HepG2 (cell line): ENCODE results near the gene ARHGEF12. TPM values are rescaled to one million over a fixed set of nuclear protein-coding genes. Genes with fewer than 3 reads are reported as not detected.

Source experiments
- CBX5 ChIP-seq: sonication (generic); formaldehyde crosslinking; IDR thresholded peaks from 2 replicates; pipeline ENCODE4 v1.4.0; 2020; ENCODE audit warnings: missing genetic modification reagents, borderline replicate concordance
- FOXK1 ChIP-seq: sonication (generic); formaldehyde crosslinking; IDR thresholded peaks from 2 replicates; pipeline ENCODE4 v1.4.0; 2020; ENCODE audit warnings: low read depth, missing genetic modification reagents, borderline replicate concordance
- HNF1B ChIP-seq: sonication (generic); formaldehyde crosslinking; IDR thresholded peaks from 2 replicates; pipeline ENCODE4 v1.5.1; 2020; ENCODE audit warnings: mild to moderate bottlenecking, moderate library complexity, missing genetic modification reagents
- JARID2 ChIP-seq: sonication (generic); formaldehyde crosslinking; IDR thresholded peaks from 2 replicates; pipeline ENCODE4 v1.8.1; 2023; ENCODE audit warnings: missing genetic modification reagents, inconsistent platforms; ENCODE audit not compliant: insufficient replicate concordance
- NKX3-1 ChIP-seq: sonication (generic); formaldehyde crosslinking; IDR thresholded peaks from 2 replicates; pipeline ENCODE4 v1.5.0; 2020; ENCODE audit warnings: missing genetic modification reagents
- NR1H2 ChIP-seq: sonication (generic); formaldehyde crosslinking; IDR thresholded peaks from 2 replicates; pipeline ENCODE4 v1.8.1; 2022; ENCODE audit warnings: low read depth, missing genetic modification reagents, borderline replicate concordance
- ONECUT2 ChIP-seq: sonication (generic); formaldehyde crosslinking; IDR thresholded peaks from 2 replicates; pipeline ENCODE4 v1.4.0; 2020; ENCODE audit warnings: missing genetic modification reagents
- PHF5A ChIP-seq: IDR thresholded peaks from one replicate; pipeline ENCODE4 v1.6.1; 2018; ENCODE audit warnings: low read depth, missing genetic modification reagents; ENCODE audit not compliant: unreplicated experiment
- SPEN ChIP-seq: sonication (generic); formaldehyde crosslinking; IDR thresholded peaks from 2 replicates; pipeline ENCODE4 v1.5.1; 2020; ENCODE audit warnings: low read depth, mild to moderate bottlenecking, missing genetic modification reagents
- ZBTB1 ChIP-seq: sonication (generic); formaldehyde crosslinking; IDR thresholded peaks from 2 replicates; pipeline ENCODE4 v1.4.0; 2020; ENCODE audit warnings: missing genetic modification reagents, borderline replicate concordance
- ZBTB8A ChIP-seq: sonication (generic); formaldehyde crosslinking; IDR thresholded peaks from 2 replicates; pipeline ENCODE4 v1.4.0; 2020; ENCODE audit warnings: mild to moderate bottlenecking, low read depth, missing genetic modification reagents, borderline replicate concordance
- ZNF292 ChIP-seq: sonication (generic); formaldehyde crosslinking; IDR thresholded peaks from 2 replicates; pipeline ENCODE4 v1.8.1; 2022; ENCODE audit warnings: mild to moderate bottlenecking, low read depth, missing genetic modification reagents, borderline replicate concordance
- ZNF841 ChIP-seq: sonication (generic); formaldehyde crosslinking; IDR thresholded peaks from 2 replicates; pipeline ENCODE4 v1.8.1; 2023; ENCODE audit warnings: missing genetic modification reagents, borderline replicate concordance
- ZSCAN9 ChIP-seq: IDR thresholded peaks from 2 replicates; pipeline ENCODE4 v1.6.1; 2016; ENCODE audit warnings: borderline replicate concordance
- polyA plus RNA-seq, 8 experiments: library from polyadenylated mRNA; depleted of rRNA in 3 of 8; stranded (reverse) in 7 of 8; unstranded in 1 of 8; fragments of >200 nt; fragmentation: Illumina TruSeq in 4 of 8; extraction: Trizol in 4 of 8; gene quantifications; 2 replicates each; pipeline versions ENCODE4 v1.2.1 to v1.2.3, GENCODE V29; 2011 to 2016; ENCODE audit warnings: low read depth in 4 of 8, missing spikeins in 1 of 8, mixed read lengths in 1 of 8; ENCODE audit not compliant: insufficient read depth in 1 of 8
- total RNA-seq, 5 experiments: library from RNA; depleted of rRNA; stranded (reverse); fragments of >200 nt; fragmentation: Illumina TruSeq; extraction: Trizol; gene quantifications; 2 replicates each; pipeline ENCODE4 v1.2.3, GENCODE V29; 2016; ENCODE audit warnings: low read depth in 1 of 5
- TF ChIP-seq, protein P1 (sequence below): sonication (generic); formaldehyde crosslinking; IDR thresholded peaks from 2 replicates; pipeline ENCODE4 v1.9.0; 2021; ENCODE audit warnings: missing genetic modification reagents, borderline replicate concordance
- TF ChIP-seq, protein P2 (sequence below): sonication (generic); formaldehyde crosslinking; IDR thresholded peaks from 2 replicates; pipeline ENCODE4 v1.5.1; 2020; ENCODE audit warnings: mild to moderate bottlenecking, missing genetic modification reagents, moderate library complexity
- TF ChIP-seq, protein P3 (sequence below): sonication (generic); formaldehyde crosslinking; IDR thresholded peaks from 2 replicates; pipeline ENCODE4 v1.5.1; 2020; ENCODE audit warnings: mild to moderate bottlenecking, missing genetic modification reagents, borderline replicate concordance
- TF ChIP-seq, protein P4 (sequence below): sonication (generic); formaldehyde crosslinking; conservative IDR thresholded peaks from 2 replicates; pipeline ENCODE4 v1.4.0; 2020; ENCODE audit warnings: missing genetic modification reagents
- TF ChIP-seq, protein P5 (sequence below): sonication (generic); formaldehyde crosslinking; IDR thresholded peaks from 2 replicates; pipeline ENCODE4 v1.8.0; 2022; ENCODE audit warnings: mild to moderate bottlenecking, missing genetic modification reagents; ENCODE audit not compliant: insufficient replicate concordance

Gene ARHGEF12
- total and polyA plus RNA-seq, 2 of the 13 experiments (the other 11 are each of a cell fraction or from before 2014, with no cell fraction given) = 17.9 to 54.4 TPM

DNA sequence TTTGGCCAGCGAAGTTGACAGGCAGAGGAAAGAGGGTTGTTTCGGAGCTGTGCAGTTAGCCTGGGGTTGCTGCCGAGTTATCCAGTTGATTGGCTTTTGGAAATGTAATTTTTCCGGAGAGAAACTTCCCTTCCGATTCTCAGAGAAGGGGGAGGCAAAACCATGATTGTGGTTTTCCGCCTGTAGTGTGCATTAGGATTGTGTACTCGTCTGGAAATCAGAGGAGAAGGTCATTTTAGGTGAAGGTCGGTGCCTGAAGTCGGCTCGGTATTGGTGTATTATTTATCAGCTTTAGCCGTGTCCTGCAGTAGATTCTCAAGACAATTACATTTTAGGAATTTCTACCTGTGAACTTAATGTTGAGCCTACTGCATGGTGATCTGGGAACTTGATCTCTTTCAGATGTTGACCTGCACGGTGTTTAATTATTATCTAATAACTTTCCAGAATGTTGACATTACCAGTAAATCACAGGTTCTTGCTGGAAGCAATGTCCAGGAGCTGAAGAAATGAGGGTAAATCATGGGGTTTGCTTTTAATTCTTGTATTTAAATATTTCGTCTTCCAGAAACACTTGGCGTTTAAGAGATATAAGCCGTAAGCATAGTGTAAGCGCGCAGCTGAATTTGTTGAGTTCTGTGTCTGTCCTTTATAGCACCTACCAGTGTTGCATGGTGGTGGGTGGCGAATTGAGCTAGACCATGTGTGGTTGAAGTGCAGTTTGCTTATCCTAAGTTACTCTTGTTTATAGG is 1.3 kb downstream of the ARHGEF12 start (continued):
- TF ChIP-seq, protein P1, sequence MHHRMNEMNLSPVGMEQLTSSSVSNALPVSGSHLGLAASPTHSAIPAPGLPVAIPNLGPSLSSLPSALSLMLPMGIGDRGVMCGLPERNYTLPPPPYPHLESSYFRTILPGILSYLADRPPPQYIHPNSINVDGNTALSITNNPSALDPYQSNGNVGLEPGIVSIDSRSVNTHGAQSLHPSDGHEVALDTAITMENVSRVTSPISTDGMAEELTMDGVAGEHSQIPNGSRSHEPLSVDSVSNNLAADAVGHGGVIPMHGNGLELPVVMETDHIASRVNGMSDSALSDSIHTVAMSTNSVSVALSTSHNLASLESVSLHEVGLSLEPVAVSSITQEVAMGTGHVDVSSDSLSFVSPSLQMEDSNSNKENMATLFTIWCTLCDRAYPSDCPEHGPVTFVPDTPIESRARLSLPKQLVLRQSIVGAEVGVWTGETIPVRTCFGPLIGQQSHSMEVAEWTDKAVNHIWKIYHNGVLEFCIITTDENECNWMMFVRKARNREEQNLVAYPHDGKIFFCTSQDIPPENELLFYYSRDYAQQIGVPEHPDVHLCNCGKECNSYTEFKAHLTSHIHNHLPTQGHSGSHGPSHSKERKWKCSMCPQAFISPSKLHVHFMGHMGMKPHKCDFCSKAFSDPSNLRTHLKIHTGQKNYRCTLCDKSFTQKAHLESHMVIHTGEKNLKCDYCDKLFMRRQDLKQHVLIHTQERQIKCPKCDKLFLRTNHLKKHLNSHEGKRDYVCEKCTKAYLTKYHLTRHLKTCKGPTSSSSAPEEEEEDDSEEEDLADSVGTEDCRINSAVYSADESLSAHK = no peak
- TF ChIP-seq, protein P2, sequence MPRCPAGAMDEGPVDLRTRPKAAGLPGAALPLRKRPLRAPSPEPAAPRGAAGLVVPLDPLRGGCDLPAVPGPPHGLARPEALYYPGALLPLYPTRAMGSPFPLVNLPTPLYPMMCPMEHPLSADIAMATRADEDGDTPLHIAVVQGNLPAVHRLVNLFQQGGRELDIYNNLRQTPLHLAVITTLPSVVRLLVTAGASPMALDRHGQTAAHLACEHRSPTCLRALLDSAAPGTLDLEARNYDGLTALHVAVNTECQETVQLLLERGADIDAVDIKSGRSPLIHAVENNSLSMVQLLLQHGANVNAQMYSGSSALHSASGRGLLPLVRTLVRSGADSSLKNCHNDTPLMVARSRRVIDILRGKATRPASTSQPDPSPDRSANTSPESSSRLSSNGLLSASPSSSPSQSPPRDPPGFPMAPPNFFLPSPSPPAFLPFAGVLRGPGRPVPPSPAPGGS = no peak
- TF ChIP-seq SPEN (CRISPR knock-in tag) (no peak), ZSCAN9 (CRISPR knock-in tag) (no peak), JARID2 (CRISPR knock-in tag) (no peak), CBX5 (no peak), ZNF841 (CRISPR knock-in tag) (no peak), FOXK1 (no peak), ZNF292 (CRISPR knock-in tag) (no peak), HNF1B (CRISPR knock-in tag) (0 out of 2 replicates have a peak, but pooled peaks have one; percentile 15), NKX3-1 (CRISPR knock-in tag) (no peak), ONECUT2 (no peak), ZBTB1 (CRISPR knock-in tag) (no peak), PHF5A (CRISPR knock-in tag) (no peak), NR1H2 (CRISPR knock-in tag) (no peak), ZBTB8A (CRISPR knock-in tag) (no peak)
- TF ChIP-seq, protein P3, sequence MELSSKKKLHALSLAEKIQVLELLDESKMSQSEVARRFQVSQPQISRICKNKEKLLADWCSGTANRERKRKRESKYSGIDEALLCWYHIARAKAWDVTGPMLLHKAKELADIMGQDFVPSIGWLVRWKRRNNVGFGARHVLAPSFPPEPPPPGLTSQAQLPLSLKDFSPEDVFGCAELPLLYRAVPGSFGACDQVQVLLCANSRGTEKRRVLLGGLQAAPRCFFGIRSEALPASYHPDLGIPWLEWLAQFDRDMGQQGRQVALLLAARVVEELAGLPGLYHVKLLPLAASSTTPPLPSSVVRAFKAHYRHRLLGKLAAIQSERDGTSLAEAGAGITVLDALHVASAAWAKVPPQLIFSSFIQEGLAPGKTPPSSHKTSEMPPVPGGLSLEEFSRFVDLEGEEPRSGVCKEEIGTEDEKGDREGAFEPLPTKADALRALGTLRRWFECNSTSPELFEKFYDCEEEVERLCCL (CRISPR knock-in tag) = no peak
- TF ChIP-seq, protein P4, sequence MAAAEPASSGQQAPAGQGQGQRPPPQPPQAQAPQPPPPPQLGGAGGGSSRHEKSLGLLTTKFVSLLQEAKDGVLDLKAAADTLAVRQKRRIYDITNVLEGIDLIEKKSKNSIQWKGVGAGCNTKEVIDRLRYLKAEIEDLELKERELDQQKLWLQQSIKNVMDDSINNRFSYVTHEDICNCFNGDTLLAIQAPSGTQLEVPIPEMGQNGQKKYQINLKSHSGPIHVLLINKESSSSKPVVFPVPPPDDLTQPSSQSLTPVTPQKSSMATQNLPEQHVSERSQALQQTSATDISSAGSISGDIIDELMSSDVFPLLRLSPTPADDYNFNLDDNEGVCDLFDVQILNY (CRISPR knock-in tag) = no peak
- TF ChIP-seq, protein P5, sequence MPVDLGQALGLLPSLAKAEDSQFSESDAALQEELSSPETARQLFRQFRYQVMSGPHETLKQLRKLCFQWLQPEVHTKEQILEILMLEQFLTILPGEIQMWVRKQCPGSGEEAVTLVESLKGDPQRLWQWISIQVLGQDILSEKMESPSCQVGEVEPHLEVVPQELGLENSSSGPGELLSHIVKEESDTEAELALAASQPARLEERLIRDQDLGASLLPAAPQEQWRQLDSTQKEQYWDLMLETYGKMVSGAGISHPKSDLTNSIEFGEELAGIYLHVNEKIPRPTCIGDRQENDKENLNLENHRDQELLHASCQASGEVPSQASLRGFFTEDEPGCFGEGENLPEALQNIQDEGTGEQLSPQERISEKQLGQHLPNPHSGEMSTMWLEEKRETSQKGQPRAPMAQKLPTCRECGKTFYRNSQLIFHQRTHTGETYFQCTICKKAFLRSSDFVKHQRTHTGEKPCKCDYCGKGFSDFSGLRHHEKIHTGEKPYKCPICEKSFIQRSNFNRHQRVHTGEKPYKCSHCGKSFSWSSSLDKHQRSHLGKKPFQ (CRISPR knock-in tag) = peak; percentile 2
